SH-SY5Y (cell line): ENCODE data around the gene C5.

Source experiments
- GATA2 ChIP-seq: IDR thresholded peaks from 2 replicates; pipeline ENCODE4 v1.6.1; 2011; ENCODE audit warnings: mild to moderate bottlenecking, low read depth, low read length
- GATA3 ChIP-seq: IDR thresholded peaks from 2 replicates; pipeline ENCODE4 v1.6.1; 2011; ENCODE audit warnings: low read depth, mild to moderate bottlenecking, low read length, moderate library complexity

- TF ChIP-seq GATA2, result no peak
- TF ChIP-seq GATA3, result no peak
These were observed 140.2 kb downstream of the C5 start for GRCh38 chr9:120909904-120910303.
